LHCN-M2 (cell line): ENCODE results near the gene MTRFR. TPM values are rescaled to one million over a fixed set of nuclear protein-coding genes. Genes with fewer than 3 reads are reported as not detected.
"Not testable (repeated sequence)": the region's sequence is repeated elsewhere in the genome, so short reads cannot be mapped to it uniquely, and the experiment has no call there.

Source experiments
- DNase-seq: peaks from one replicate; pipeline ENCODE4 v3.0.0-alpha.2; 2012; ENCODE audit warnings: low read depth
- total RNA-seq: library from RNA; depleted of rRNA; stranded (reverse); fragments of >200 nt; gene quantifications from 2 replicates; pipeline ENCODE4 v1.2.3, GENCODE V29; 2014

Gene MTRFR
- total RNA-seq, 1 experiment from 2014 or later, result 9.2 TPM

DNA sequence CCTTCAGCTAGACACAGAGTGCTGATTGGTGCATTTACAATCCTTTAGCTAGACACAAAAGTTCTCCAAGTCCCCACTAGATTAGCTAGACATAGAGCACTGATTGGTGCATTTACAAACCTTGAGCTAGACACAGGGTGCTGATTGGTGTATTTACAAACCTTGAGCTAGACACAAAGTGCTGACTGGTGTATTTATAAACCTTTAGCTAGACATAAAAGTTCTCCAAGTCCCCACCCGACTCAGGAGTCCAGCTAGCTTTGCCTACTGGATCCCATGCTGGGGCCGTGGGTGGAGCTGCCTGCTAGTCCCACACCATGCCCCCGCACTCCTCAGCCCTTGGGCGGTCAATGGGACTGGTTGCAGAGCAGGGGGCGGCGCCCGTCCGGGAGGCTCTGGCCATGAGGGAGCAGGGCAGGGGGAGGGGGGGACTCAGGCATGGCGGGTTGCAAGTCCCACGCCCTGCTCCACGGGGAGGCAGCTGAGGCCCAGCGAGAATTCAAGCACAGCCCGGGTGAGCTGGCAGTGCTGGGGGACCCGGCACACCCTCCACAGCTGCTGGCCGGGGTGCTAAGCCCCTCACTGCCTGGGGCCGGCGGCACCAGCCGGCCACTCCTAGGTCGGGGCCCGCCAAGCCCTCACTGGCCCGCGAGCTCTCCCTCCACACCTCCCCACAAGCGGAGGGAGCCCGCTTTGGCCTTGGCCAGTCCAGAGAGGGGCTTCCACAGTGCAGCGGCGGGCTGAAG lies 15.9 kb downstream of the MTRFR start:
- not testable (repeated sequence) for DNase-seq

DNA sequence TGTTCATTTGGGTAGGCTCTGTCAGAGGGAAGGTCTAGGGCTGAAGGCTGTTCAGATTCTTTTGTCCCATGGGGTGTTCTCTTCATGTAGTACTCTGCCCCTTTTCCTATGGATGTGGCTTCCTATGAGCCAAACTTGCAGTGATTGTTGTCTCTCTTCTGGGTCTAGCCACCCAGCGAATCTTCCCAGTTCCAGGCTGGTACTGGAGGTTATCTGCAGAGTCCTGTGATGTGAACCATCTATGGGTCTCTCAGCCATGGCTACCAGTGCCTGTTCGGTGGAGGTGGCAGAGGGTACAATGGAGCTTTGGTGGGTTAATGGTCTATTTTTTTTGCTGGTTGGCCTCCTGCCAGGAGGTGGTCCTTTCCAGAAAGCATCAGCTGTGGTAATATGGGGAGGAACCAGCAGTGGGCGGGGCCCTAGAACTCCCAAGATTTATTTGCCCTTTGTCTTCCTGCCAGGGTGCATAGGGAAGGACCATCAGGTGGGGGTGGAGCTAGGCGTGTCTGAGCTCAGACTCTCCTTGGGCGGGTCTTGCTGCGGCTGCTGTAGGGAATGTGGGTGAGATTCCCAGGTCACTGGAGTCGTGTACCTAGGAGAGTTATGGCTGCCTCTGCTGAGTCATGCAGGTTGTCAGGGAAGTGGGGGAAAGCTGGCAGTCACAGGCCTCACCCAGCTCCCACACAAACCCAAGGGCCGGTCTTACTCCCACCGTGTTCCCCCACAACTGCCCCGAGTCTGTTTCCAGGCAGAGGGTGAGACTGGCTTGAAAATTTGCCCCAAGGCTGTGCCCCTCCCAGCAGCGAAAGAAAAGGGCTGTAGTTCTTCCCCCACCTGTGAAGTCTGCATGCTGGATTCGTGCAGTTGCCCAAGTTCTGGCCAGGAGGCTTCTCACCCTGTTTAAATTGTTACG lies 17.5 kb downstream of the MTRFR start:
- DNase-seq, result no peak

DNA sequence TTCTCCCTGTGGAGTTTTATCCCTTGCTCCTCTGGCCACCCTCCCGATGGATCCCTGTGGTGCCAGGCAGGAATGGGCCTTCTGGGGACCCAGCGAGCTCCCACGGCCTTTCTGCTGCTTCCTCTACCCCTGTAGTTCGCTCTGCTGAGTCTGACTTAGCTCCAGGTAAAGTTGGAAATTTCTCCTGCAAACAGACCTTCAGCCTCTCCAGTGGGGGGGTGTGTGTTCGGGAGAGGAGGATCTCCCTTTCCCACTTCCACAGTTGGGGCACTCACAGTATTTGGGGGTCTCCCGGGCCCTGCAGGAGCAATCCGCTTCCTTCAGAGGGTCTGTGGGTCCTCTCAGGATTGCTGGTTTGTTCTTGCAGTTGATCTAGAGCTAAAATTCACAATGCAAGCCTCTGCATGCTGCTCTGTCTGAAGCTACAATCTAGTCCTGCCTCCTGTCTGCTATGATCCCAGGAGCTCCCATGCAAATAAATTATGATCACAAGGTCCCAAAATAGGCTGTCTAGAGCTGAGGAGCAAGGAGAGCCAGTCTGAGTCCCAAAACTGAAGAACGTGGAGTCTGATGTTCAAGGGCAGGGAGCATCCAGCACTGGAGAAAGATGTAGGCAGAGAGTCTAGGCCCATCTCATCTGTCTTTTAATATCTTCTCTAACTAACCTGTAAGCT lies 18.3 kb downstream of the MTRFR start:
- no peak for DNase-seq

DNA sequence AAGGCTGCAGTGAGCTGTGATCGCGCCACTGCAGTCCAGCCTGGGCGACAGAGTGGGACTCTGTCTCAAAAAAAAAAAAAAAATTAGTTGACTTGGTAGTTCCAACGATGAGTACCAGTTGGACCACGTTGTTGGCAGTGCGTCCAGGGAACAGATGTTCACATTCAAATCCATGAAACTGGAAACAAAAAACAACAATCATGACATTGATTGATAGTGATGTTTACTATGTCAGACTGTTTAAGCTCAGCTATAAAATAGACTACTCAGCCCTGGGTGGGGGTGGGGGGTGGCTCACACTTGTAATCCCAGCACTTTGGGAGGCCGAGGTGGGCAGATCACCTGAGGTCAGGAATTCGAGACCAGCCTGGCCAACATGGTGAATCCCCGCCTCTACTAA lies 19.1 kb downstream of the MTRFR start:
- not testable (repeated sequence) for DNase-seq

DNA sequence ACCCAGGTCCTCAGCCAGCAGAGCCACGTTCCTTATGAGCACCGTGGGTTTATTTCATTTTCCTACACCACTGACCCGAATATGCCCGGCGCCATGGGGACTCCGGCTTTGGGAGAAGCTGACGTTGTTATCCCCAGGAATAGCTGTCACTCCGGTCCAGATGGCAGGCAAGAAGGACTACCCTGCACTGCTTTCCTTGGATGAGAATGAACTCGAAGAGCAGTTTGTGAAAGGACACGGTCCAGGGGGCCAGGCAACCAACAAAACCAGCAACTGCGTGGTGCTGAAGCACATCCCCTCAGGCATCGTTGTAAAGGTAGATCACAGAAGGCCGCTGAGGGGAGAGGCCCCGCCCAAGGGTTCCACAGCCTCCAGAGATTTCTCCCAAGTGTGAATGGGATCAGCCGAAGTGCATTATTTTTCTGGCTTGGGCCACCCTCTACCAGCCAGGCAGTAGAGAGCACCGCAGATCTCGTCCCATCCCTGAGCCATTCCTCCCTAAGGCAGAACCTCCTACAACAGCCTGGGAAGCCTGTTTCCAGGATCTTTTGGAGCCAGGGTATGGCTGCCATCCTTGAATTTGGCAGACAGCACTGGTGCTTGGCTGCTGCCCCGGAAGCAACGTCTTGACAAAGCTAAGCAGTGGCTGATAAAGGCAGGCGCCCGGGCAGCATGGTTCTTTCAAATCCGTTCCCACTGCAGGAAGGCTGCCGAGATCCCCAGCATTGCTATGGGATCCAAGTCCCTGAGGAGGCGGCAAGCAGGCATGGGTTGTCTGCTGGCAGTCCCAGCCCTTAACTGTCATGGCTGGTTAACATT lies 20.6 kb downstream of the MTRFR start:
- no peak for DNase-seq

DNA sequence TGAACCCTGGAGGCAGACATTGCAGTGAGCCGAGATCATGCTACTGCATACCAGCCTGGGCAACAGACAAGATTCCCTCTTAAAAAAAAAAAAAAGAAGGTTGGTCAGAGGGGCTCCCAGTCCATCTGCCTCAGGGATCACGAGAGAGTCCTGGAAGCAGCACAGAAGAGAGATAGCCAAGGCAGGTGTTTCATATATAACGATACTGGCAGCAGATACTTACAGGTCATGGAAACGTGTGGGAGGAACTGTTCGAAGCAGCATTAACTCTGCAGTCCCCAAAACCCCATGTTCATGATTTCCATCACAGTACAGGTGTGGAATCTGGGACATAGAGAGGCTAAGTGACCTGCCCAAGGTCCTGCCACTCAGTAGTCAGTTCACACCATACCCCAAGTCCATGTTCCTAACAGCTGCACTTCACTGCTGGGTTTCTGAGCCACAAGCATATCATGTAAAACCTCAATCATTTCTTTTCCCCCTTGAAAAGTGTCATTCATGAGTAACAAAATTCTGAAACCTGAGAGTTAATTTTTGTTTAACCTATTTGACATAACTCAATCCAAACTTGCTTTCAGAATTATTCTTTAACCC lies 21.7 kb downstream of the MTRFR start:
- no peak for DNase-seq

DNA sequence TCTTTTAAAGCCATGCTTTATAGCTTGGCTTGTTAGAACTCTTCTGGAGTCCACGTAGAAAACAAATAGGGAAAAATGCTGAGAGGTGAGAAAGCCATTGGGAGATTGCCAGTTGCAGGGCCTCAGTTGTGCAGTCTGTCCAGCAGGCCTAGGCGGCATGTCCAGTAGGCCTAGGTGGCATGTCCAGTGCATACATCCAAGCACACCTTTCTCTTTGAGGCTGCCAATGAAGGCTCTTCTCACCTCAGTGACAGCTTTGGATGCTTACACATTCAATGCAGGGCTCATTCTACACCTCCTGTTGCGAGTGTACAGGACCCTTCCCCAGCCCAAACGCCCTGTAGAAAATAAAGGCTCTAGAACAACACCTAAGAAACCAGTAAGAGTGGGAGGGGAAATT lies 25.4 kb downstream of the MTRFR start:
- no peak for DNase-seq

DNA sequence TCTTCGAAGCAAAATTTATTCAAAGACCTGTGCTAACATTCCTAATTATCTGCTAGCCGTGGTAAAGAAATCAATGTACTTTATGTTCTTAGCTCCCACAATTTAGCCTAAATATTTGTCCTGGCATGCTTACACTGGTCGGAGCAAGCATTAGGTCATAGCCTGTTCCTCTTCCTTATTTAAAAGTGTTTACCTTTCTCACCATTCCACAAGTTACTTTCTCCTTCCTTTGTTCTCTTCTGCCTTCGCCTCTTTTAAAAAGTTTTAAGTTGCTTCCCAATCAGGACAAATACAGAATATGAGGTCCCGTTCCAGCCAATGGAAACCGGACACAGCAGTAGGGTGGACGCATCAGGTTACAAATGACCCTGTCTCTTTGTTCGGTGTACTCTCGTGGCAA lies 26.8 kb downstream of the MTRFR start:
- DNase-seq, result no peak

DNA sequence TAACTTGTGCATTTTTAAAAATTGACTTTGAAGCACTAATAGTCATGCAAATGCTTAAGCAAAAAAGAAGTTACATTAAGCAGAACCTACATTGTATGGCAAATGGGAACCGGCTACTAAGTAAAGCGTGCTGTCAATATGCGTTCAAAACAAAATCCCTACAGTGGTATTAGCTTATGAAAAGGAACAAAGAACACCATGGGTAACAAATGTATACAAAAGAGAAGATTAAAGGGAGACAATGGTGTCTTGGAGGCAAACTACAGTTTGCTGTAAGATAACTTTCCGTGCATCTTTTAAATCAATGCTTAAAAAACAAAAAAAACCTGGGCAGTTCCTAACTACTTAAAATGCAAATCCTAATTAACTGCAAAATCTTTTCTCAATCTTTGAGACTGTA lies 28.0 kb downstream of the MTRFR start:
- no peak for DNase-seq

DNA sequence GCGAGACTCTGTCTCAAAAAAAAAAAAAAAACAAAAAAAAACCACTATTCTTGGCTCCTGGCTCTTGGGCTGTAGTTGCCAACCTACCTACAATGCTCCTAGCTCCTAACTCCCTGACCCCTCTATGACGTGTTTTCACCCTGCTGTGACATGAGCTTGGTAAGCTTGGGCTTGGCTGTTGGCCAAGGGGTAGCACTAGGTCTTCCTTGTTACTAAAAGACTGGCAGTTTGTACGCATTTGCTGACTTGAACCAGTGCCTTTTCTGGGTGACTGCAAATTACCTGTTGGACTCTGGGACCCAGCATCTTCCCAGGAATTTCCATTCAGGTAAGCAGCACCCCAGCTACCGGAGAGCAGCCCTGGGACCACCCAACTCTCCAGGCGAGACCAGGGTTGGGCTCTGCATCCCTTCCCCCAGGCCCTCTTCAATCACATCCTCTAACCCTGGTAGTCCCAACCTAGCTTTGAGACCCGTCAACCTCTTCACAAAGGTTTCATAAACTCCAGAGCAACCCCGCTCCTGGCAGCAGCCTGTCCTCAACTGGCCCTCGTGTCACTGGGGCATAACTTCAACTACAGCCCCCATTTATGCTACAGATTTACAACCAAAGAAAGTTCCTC lies 30.1 kb downstream of the MTRFR start:
- no peak for DNase-seq

DNA sequence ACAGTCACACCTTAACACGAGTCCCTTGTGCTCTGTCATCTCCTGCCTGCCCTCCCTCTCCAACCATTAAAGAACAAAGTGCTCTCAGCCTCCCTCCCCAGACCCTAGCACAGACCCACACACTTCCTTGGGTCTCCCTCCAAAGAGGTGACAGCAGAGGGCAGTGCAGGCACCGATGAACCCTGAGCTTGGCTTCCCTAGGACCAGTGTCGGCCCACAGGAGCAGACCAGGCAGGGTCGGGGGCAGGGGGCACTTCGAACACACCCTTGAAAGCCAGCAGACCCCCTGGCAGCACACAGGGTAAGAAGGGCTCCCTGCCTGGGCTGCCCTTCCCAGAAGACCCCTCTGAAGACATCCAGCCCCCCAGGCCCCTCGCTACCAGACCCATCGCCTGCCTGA lies 31.4 kb downstream of the MTRFR start:
- DNase-seq, result no peak

DNA sequence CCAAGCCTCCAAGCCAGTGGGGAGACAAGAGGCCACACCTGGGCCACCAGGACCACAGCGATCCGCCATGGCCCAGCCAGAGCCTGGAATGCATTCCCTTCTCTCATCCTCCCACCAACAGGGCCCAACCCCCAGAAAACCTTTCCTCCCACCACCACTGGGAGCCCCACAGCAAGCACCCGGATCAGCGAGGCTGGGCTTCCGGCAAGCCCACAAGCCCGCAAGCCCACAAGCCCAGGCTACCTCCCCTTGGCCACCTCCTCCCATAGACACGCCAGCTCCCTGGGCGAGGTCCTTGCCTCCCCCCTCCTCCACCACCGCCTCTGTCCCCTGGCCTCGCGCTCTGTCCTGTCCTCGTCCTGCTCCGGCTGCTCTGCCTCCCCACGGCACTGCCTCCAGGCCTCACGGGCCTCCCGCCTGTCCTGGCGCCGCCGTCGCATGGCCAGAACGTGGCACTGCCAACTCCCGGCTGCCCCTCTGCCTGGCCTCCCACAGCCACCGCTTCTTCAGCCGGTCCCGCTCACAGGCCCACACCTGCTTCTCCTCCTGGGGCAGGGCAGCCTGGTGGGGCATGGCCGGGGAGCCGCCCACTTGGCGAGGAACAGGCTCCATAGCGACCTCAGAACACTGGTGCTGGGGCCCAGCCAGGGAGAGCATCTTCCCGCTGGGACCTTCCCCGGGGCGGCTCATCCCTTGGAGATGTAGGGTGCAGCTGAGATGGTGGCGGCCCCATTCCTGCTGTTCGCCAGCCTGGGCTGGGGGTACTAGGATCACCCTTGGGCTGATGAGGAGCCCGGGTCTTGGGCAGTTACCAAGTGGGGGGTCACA lies 32.8 kb downstream of the MTRFR start:
- no peak for DNase-seq

DNA sequence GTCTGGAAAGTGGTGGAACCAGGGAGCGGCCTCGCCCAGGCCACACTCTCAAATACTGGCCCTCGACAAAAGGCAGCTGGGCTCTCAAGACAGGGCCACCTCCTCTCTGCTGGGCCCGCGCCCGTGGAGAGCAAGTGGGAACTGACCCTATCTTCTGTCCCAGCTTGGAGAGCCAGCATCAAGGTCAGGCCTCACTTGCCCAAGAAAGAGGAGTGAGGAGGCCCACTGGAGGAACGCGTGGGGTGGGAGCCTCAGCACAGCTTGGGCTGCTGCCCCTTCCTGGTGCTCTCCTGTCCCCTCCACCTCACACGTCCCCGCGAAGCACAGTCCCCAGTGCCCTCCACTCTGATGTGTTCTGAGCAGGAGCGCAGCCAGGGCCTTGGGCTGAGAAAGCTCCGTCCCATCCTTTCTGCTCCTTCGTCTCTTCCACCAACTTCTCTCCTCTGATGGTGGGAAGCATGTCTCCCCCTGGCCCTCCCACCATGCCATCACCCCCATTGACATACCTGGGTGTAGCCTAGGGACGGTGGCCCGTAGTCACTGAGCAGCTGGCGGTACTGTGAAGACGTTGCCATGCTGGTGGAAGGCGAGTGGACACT lies 33.5 kb downstream of the MTRFR start:
- no peak for DNase-seq

DNA sequence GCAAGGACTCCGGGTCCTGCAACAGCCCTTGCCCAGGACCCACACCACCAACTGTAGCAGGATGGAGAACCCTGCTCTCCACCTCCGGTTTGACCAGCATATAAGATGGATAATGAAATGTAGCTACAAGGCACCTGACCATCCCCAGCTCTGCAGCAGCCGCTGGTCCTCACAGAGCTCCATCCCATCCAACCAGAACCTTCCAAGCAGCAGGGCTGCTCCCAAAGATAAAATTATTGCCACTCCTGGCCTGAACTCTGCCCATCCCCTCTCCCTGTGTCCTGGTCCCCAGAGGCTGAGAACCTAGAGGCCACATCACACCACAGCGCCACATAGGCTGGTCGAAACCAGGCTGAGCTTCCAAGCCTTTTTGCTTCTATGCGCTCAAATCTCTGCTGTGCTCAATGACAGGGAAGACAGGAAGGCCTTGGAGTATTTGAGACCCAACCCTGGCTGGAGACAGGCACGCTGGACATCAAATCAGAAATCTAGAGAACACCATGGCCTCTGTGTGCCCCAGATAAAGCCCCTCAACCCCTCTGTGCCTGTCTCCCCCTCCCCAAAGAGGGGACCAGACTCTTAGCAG lies 34.2 kb downstream of the MTRFR start:
- no peak for DNase-seq

DNA sequence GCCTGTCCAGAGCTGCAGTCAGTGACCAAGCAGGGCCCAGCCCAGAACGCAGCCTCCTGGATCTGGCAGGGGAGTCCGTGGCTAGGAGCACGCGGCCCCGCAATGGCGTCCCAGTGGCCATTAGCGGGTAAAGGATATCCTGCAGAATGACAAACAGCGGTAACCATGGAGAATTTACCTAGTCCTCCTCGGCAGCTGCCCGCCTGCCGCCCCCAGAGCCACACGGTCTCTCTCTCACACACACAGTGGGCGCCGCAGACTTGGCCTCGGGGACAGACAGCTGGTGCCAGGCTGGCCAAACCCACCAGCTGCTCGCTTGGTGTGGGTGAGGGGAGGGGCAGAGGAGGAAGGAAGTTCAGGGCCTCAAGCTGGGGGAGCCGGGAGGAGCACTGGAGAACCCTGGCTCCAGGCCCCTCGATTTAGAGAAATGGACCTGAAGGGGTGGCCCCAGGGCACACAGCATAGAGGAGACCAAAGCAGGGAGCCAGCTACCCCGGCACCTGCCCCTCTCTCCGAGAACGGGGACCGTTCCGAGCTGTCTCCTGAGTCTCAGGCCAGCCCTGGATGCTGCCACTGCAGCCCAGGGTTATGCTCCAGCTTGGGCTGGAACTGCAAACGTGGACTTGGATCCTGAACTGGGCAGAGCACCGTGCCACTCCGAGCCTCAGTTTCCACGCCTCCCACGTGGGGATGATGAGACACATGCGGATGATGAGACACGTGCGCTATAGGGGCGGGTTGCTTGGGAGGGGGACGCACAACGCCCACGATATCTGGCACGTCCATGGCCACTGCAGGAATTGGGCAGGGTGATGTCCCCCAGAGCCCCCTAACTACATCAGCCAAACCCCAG lies 35.0 kb downstream of the MTRFR start:
- peak; percentile 95 for DNase-seq

DNA sequence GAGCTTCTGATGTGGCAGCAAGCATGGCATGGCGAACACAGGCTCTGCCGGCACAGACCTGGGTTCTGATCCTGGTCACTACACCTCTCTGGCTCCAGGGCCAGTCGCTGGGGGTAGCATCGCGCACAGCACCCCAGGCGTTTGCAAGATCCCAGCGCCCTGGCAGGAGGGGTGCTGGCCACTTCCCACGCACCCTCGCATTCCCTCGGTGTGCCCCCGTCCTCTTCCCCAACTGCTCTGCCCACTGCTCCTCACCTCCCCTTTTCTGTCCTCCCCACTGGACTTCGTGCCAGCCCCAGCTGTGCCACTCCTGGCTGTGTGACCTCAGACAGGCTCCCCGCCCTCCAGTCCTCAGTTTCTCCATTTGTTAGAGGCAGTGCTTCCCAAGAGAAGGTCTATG lies 35.6 kb downstream of the MTRFR start:
- DNase-seq, result no peak

DNA sequence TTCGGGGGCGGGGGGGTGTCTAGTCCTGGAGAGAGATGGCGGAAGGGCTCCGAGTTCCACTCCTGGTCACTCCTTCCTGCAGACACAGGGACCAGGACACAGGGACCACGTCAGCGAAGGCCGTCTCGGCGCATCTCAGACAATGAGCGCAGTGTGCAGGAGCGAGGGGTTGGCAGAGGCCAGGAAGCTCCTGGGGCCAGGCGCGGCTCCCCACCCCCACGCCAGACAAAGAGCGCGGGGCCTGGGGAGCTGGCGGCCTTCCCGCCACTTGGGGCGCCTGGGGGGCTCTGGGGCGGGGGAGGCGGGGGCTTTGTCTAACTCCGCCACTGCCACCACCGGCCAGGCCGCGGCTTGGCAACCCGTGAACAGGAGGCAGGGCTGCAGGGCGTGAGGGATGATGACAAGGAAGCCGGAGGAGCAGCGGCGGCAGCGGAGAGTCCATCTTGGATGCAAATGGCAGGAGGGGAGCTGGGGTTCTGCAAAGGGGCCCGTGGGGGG lies 36.2 kb downstream of the MTRFR start:
- peak; percentile 80 for DNase-seq

DNA sequence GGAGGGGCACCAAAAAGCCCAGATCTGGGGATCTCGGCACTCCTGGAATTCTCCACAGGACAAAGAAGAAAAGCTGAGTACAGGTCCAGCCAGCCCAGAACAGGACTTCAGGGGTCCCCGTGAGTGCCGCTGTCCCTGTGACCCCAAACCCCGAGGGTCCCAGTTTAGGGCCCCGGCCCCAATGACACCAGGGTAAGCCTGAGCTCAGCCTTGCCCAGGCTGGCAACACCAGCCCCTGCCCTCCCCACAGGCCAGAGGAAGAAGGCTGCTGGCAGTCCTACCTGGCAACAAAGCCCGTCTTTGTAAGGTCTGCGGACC lies 36.6 kb downstream of the MTRFR start:
- DNase-seq, result no peak
